K562 (cell line): Measurements from ENCODE around the gene PHF12. TPM values are rescaled to one million over a fixed set of nuclear protein-coding genes. Genes with fewer than 3 reads are reported as not detected.

Experiments
- CHD2 ChIP-seq: IDR thresholded peaks from 2 replicates; pipeline ENCODE4 v1.6.1; 2011; ENCODE audit warnings: low read depth, low read length
- CTCFL ChIP-seq: IDR thresholded peaks from 2 replicates; pipeline ENCODE4 v1.6.1; 2011; ENCODE audit warnings: borderline replicate concordance, low read depth, mild to moderate bottlenecking, moderate library complexity, low read length; ENCODE audit not compliant: insufficient read depth, poor library complexity, severe bottlenecking
- DNMT1 ChIP-seq: fragments of 450-650 bp; IDR thresholded peaks from 2 replicates; pipeline ENCODE4 v1.6.1; 2016; ENCODE audit warnings: antibody characterized with exemption, mild to moderate bottlenecking
- EGR1 ChIP-seq: fragments of 450-650 bp; conservative IDR thresholded peaks from 2 replicates; pipeline ENCODE4 v1.6.1; 2017; ENCODE audit warnings: mild to moderate bottlenecking
- ELF4 ChIP-seq: fragments of 450-650 bp; formaldehyde crosslinking; IDR thresholded peaks from 2 replicates; pipeline ENCODE4 v1.4.0; 2022; ENCODE audit warnings: missing genetic modification characterization
- EP400 ChIP-seq: fragments of 450-650 bp; IDR thresholded peaks from 2 replicates; pipeline ENCODE4 v1.6.1; 2017; ENCODE audit warnings: antibody characterized with exemption, mild to moderate bottlenecking, moderate library complexity
- HDAC6 ChIP-seq: IDR thresholded peaks from 2 replicates; pipeline ENCODE4 v1.6.1; 2012; ENCODE audit warnings: low read depth, mild to moderate bottlenecking, control low read depth, inconsistent platforms, low read length, moderate library complexity
- KAT2B ChIP-seq: IDR thresholded peaks from one replicate; pipeline ENCODE4 v1.6.1; 2012; ENCODE audit warnings: low read depth, mild to moderate bottlenecking, control low read depth, inconsistent platforms, low read length, moderate library complexity
- NBN ChIP-seq: fragments of 450-650 bp; IDR thresholded peaks from 2 replicates; pipeline ENCODE4 v1.6.1; 2016; ENCODE audit warnings: low read depth, mild to moderate bottlenecking
- POU5F1 ChIP-seq: fragments of 150-350 bp; IDR thresholded peaks from 2 replicates; pipeline ENCODE4 v1.6.1; 2014; ENCODE audit warnings: borderline replicate concordance, low read length, low read depth, mild to moderate bottlenecking; ENCODE audit not compliant: partially characterized antibody
- polyA plus RNA-seq, 8 experiments: library from polyadenylated mRNA; depleted of rRNA in 4 of 8; stranded (reverse) in 5 of 8; unstranded in 3 of 8; fragments of >200 nt; fragmentation: Nextera tagmentation in 2 of 8; fragmentation: Illumina TruSeq in 1 of 8; extraction: Ambion mirVana in 2 of 8; extraction: Trizol in 1 of 8; gene quantifications; 2 replicates each; pipeline versions ENCODE4 v1.2.1 to v1.2.3, GENCODE V29; 2011 to 2014; ENCODE audit warnings: inconsistent platforms in 1 of 8, missing spikeins in 1 of 8
- total RNA-seq, 7 experiments: library from RNA; depleted of rRNA in 6 of 7; stranded (reverse); fragments of >200 nt in 6 of 7; fragmentation: Illumina TruSeq in 2 of 7; extraction: Trizol in 2 of 7; gene quantifications; 2 replicates each; pipeline versions ENCODE4 v1.2.1 to v1.2.3, GENCODE V29; 2011 to 2021; ENCODE audit warnings: low replicate concordance in 1 of 7
- TF ChIP-seq, protein P1 (sequence below): fragments of 450-650 bp; formaldehyde crosslinking; IDR thresholded peaks from 2 replicates; pipeline ENCODE4 v1.4.0; 2020; ENCODE audit warnings: mild to moderate bottlenecking, moderate library complexity
- TF ChIP-seq, protein P2 (sequence below): fragments of 450-650 bp; formaldehyde crosslinking; IDR thresholded peaks from 2 replicates; pipeline ENCODE4 v1.4.0; 2020; ENCODE audit warnings: mild to moderate bottlenecking, moderate library complexity
- TF ChIP-seq, protein P3 (sequence below): fragments of 250-450 bp; sonication (Bioruptor Pico); IDR thresholded peaks from 2 replicates; pipeline ENCODE4 v1.4.0; 2020; ENCODE audit warnings: mild to moderate bottlenecking, moderate library complexity, borderline replicate concordance

The PHF12 gene
- total and polyA plus RNA-seq, 9 of the 15 experiments (the other 6 are each of a cell fraction or from before 2014, with no cell fraction given) = 0.82 to 31.3 (median 13.5) TPM

DNA sequence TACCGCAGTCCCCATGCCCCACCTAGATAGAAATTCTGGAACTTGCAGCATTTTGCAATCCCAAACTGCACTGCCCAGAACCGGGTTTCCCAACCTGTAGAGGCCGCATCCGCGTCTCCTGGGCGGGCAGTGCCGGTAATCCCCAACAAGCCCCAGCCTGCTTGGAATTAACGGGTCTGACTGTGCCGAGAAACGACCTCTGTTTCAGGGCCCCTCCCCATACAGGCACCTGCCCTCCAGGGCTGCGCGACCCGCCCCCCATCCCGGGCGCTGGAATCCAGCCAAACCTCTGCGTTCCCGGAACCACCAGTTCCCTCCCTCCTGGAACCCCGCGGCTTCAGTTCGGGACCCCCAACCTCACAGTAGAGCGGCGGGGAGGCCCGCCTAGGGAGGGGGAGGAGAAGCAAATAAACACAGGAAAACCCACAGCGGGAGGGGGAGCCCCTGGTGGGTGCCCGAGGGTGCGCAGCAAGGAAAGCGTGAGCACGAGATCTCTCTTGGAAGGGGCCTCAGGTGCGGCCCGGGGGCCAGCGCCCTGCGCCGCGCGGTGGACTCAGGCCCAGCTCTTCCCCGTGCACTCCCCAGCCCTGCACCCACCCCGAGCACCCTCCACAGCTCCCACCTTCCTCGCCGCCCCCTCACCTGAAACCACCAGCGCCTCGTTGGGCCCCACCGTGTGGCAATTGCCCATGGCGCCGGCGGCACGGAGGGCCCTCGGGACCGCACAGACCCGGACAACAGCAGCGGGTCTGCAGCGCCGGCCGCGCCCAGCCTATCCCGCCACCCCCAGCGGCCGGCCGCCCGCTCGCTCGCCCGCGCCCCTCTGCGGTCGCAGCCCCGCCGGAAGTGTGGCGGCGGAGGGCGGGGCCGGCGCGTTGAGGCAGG is 54.2 kb downstream of the PHF12 start, which contains the start of gene FLOT2 (continued):
- TF ChIP-seq, protein P1, sequence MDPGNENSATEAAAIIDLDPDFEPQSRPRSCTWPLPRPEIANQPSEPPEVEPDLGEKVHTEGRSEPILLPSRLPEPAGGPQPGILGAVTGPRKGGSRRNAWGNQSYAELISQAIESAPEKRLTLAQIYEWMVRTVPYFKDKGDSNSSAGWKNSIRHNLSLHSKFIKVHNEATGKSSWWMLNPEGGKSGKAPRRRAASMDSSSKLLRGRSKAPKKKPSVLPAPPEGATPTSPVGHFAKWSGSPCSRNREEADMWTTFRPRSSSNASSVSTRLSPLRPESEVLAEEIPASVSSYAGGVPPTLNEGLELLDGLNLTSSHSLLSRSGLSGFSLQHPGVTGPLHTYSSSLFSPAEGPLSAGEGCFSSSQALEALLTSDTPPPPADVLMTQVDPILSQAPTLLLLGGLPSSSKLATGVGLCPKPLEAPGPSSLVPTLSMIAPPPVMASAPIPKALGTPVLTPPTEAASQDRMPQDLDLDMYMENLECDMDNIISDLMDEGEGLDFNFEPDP (CRISPR knock-in tag) = no peak; the same call in 1 of the 2 replicates
- peak; percentile 40; the same call in 1 of the 2 replicates for TF ChIP-seq NBN
- peak; percentile 57 for TF ChIP-seq EGR1
- TF ChIP-seq KAT2B = no peak
- peak; percentile 81 for TF ChIP-seq EP400
- TF ChIP-seq DNMT1 = no peak
- TF ChIP-seq CTCFL = peak; percentile 48
- no peak for TF ChIP-seq POU5F1
- peak; percentile 64; the same call in 1 of the 2 replicates for TF ChIP-seq ELF4 (CRISPR knock-in tag)
- TF ChIP-seq, protein P2, sequence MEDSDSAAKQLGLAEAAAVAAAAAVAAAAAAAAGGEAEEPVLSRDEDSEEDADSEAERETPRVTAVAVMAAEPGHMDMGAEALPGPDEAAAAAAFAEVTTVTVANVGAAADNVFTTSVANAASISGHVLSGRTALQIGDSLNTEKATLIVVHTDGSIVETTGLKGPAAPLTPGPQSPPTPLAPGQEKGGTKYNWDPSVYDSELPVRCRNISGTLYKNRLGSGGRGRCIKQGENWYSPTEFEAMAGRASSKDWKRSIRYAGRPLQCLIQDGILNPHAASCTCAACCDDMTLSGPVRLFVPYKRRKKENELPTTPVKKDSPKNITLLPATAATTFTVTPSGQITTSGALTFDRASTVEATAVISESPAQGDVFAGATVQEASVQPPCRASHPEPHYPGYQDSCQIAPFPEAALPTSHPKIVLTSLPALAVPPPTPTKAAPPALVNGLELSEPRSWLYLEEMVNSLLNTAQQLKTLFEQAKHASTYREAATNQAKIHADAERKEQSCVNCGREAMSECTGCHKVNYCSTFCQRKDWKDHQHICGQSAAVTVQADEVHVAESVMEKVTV (CRISPR knock-in tag) = peak; percentile 7; the same call in 1 of the 2 replicates
- TF ChIP-seq CHD2 = 0 out of 2 replicates have a peak, but pooled peaks have one; percentile 6
- TF ChIP-seq, protein P3, sequence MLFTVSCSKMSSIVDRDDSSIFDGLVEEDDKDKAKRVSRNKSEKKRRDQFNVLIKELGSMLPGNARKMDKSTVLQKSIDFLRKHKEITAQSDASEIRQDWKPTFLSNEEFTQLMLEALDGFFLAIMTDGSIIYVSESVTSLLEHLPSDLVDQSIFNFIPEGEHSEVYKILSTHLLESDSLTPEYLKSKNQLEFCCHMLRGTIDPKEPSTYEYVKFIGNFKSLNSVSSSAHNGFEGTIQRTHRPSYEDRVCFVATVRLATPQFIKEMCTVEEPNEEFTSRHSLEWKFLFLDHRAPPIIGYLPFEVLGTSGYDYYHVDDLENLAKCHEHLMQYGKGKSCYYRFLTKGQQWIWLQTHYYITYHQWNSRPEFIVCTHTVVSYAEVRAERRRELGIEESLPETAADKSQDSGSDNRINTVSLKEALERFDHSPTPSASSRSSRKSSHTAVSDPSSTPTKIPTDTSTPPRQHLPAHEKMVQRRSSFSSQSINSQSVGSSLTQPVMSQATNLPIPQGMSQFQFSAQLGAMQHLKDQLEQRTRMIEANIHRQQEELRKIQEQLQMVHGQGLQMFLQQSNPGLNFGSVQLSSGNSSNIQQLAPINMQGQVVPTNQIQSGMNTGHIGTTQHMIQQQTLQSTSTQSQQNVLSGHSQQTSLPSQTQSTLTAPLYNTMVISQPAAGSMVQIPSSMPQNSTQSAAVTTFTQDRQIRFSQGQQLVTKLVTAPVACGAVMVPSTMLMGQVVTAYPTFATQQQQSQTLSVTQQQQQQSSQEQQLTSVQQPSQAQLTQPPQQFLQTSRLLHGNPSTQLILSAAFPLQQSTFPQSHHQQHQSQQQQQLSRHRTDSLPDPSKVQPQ (CRISPR knock-in tag) = no peak
- TF ChIP-seq HDAC6 = no peak
